ENCODE data around the gene ATP8A1.
"Not testable (repeated sequence)": the region's sequence is repeated elsewhere in the genome, so short reads cannot be mapped to it uniquely, and the experiment has no call there.

The ATP8A1 gene

DNA sequence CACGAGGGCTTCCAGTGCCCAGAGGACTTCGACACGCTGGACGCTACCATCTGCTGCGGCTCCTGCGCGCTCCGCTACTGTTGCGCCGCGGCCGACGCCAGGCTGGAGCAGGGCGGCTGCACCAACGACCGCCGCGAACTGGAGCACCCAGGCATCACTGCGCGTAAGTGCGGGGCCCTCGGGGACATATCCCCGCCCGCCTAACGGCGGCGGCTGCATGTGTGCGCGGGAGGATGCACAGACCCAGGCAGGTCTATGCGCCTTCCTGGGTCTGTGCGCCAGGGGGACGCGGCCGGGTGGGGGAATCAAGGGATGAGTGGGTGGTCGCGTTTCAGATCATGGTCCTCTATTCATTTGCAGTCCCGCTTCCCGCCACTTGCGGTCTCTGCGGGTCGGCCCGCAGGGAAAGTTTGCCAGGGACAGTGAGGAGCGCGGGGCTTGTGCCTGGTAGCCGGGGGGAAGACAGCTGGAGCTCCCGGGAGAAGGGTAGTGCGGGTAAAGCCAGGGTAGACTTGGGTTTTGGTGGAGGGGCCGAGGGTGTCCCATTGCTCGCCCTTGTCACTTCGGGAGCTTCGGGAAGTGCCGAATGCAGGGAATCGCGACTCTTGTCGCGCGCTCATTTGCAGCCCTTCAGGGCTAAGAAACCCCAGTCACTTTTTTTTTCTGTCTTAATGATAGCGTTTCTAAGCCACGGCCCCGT lies 258.6 kb downstream of the ATP8A1 start:
- no peak for DNase-seq

DNA sequence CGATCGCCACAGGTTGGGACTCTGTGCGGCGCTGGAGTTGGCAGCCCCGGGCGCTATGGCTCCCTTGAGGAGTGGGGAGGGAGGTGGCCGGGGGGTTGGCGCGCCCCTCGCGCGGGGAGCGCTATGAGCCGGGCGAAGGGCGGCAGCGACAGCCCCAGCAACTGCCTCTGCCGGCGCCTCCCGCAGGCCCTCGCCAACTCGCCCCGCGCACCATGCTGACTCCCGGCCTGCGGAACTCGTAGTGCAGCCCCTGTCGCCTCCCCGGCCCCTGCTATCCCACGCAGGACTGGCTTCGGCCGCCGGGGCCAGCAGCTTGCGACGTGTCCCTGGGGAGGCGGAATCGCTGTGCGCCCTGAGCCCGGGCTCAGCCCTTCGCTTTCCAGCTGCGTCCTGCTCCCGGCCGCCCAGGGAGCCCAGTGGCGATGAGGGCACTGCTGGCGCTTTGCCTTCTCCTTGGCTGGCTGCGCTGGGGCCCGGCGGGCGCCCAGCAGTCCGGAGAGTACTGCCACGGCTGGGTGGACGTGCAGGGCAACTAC lies 259.2 kb downstream of the ATP8A1 start:
- DNase-seq: no peak

DNA sequence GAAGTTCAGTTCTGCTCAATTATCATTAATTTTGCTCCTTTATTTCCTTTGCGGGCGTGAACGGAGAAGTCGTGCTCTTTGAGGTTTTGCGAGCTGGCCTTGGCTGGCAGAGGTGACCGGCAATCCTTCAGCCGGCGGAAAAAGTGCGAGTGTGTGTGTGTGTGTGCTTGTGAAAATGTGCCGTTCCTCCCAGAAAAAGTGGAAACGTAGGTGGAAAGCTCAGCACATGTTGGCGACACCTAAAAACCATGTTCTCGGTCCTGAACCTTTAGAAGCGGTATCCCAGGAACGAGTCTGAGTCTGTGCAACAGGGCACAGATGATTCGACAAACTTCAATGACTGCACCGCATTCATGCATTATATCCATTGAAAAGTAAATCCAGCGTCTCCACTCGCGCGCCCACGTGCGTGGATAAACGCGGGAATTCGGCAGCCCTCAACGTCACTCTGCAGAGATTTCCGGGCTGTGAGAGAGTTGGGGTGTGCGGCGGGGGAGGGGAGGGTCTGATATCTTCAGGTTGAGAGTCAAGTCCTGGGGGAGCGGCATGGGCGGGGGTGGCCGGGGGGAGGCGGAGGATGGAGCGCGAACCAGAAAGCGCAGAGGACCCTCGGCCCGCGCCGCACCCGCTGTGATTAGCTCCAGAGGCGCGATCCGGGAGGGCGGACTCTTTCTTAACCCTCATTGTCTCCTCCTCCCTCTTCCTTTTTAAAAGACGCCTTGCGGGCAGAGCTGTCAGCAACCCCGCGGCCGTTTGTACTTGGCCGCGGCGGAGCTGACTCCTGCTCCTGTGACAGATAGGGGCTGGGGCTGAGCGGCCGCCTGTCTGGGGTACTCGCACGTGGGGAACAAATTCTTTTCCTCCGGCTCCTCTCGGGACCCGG lies 259.9 kb downstream of the ATP8A1 start, which contains the start of gene SHISA3:
TSS of gene SHISA3 (plus strand) at position 737 of the 883 bp plus-strand sequence. CDS start 569 bp downstream, outside the sequence.
- no peak for DNase-seq

DNA sequence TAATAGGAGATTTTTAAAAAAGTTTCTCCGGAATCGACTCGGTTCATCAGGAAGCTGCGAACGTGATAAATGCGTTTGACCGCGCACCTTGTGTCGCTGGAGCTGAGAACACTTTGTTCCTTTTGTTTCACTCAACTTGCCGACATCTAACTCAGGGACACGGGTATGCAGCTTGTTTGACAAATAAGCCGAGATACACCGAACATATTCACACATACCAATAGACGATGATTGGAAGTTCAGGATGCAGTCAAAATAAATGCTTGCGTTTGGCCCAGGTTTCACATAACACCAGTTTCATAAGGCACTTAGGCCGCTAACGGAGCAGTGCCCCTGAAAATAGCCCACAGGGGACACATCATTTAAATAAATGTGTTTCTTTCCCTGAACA lies 260.5 kb downstream of the ATP8A1 start:
- DNase-seq: no peak

DNA sequence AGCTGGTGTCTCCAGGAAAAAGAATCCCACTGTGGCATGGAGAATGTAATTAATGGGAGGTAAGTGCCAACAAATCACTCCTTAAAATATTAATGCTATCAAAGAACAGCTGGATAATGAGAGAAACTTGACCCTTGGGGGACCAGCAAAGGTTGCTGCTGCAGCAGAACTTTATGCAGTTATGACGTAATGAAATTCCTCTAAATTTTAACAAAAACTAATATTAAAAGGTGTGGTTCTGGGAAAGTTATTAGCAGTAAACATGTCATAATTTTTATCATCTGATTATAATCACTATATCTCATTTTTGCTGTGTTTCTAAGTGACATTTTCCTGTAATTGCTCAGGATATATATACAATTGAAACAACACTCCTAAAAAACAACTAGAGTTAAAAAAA lies 261.3 kb downstream of the ATP8A1 start:
- DNase-seq: no peak

DNA sequence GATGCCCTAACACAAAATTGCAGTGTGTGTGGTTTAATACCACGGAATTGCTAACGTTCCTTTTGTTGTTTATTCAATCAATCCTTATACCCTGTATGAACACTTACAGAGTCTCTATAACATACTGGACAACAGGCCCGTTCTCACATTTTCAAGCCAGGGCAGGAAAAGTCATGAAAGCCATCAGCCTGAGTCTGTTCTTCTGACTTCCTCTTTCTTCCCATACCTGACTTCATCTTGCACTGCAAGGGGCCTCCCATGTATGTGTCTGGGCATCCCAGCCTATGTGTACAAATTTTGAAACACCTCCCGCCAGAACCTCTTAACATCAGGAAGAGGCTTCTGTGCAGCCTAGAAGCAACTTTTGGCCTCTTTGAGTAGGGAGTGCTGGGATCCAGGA lies 264.5 kb downstream of the ATP8A1 start:
- no peak for DNase-seq

DNA sequence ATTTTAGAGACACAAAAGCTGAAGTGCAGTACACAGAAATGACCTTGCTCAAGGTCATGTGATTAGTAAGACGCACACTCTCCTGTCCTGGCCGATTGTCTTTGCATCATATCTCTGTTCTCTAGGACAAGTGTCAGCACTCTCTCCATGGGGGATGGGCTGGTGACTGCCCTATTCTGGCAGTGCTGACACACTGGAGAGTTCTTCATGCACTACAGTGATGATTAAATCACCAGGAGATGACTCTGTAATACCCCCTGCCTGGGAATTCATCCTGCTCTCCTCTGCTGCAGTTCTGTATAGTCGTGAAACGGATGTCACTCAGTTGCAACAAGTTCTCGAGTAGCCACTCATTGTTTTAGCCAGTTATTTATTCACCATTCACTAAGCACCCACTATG lies 264.9 kb downstream of the ATP8A1 start:
- DNase-seq: no peak

DNA sequence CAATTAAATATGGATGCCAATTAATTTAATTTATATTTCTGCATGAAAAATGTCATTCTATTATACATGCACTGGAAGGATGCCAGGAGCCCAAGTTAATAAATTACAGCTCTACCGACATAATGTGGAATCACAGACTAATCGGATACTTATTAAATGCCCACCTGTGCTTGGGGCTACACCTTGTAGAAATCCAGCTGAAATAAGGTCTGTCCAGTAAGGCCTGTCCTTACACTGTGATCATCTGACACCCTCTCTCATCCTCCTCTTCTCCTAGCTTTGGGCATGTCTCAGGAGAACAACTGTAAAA lies 265.6 kb downstream of the ATP8A1 start:
- DNase-seq: no peak

DNA sequence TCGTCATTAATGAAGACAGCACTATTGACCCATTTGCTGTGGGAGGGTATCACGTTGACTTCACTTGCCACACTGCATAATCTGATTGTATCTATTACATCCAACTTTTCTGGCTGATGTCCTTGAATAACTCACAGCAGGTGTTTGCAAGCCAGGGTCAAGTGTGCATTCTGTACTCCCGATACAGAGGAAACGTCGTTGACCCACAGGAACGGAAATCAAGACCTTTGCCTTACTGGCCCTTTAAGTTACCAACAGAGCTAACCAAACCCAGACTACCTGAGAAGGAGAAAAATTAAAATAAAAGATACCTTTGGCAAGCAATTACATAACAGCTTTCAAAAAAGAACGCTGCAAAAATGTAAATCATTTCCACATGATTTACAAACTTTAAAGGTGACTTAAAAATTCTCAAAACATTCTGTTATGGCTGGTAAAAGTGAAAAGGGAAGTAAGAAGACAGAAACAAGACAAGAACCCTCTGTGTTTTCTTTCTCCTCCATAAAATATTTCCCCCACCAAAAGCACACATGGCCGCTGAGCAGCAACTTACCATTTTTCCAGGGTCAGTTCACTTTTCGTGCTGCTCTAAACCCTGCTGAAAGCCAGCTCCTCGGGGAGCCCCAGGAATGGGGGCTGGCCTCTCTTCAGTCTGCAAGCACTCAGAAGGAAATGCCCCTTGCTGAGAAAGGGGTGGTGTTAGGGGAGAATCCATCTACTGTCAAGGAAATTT lies 266.1 kb downstream of the ATP8A1 start:
- DNase-seq: no peak

DNA sequence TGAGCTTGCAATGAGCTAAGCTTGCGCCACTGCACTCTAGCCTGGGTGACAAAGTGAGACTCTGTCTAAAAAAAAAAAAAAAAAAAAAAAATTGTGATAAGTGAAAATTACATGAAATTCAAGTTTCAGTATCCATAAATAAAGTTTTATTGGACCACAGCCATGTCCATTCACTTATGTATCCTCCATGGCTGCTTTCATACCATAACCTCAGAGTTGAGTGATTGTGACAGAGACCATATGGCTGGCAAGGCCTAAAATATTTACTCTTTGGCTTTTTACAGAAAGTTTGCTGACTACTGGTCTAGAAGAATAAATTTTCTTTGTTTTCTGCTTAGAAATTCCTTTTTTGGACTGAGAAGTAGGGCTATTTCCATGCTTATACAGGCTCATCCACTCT lies 271.4 kb downstream of the ATP8A1 start:
- no peak for DNase-seq

DNA sequence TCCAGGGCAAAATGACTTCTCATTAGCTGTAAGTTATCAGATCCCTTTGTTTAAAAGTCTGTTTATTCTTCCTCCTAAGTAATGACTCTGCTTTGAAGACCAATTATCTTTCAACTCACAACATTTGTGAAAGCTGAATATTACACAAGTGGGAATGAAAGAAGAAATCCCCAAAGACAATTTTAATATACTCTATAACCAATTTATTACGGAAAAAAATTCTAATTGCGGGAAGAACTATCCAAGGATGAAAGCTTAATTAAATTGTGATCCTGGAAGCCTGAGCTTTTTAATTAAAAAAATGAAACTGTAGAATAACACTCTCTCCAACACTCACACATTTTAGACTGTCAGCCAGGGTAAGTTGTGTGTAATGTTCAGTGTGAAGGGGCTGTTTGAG lies 275.2 kb downstream of the ATP8A1 start:
- no peak for DNase-seq

DNA sequence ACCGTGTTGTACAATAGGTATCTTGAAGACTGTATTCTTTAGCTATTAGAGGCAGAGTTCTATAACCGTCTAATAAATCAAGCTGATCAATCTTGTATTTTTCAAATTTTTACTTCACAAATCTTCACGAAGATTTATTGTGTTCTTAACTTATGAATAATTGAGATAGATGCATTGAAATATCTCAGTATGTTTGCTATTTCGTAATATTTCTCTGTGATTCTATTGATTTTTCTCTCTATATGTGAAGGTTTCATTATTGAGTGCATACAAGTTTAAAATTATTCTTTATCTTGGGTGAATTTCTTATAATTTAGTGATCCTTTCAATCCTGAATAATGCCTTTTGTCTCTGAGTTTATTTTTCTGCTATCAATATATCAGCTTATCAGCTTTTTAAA lies 279.4 kb downstream of the ATP8A1 start:
- no peak for DNase-seq

DNA sequence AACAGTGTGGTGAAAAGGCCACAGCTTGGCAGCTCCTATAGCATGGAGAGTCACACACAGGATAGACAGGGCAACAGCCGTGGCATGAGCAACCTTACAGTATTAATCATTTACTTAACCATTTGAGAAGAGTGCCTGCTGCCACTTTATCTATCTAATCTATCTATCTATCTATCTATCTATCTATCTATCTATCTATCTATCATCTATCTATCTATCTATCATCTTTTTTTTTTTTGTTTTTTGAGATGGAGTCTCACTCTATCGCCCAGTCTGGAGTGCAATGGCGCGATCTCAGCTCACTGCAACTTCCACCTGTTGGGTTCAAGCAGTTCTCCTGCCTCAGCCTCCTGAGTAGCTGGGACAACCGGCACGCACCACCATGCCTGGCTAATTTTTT lies 284.6 kb downstream of the ATP8A1 start:
- DNase-seq: not testable (repeated sequence)

DNA sequence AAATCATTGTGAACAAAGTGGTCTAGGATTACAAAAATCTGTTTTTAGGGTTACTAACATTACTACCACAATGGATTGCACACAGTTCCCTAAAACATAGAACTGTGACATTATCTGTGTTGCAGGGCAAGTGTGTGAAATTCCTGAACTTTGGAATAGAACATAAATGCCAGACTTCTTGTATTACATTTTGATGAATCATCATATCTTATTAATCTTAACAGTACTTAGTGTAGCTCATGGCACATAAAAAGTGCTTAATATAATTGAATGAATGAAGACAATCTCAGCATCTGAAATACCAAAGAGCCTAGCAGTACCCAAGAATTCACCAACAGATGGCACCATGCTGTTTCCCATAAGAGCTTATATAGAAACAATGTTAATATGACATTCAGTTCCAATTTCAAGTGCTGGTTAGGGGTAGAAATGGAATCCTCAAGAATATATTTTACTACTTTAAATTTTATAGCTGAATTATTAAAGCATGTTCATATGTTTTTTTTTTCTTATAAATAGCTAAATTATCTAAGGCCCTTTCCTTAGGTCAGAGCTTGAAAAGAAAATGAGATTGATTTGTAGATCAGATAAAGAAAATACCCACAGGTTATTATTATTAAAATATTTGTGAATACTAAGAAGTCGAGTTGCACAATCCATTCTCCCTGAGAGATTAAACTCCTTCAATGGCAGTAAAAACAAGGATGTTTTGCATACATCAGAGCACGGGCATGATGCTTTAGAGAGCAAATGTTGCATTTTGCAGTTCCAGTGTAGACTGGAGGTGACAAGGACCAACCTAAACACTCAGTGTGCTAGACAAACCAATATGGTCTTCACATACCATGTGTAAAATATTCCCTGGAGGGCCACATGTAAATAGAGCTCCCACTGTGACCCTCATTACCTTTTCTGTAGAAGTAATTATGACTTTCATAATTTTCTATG lies 285.3 kb downstream of the ATP8A1 start:
- DNase-seq: no peak

DNA sequence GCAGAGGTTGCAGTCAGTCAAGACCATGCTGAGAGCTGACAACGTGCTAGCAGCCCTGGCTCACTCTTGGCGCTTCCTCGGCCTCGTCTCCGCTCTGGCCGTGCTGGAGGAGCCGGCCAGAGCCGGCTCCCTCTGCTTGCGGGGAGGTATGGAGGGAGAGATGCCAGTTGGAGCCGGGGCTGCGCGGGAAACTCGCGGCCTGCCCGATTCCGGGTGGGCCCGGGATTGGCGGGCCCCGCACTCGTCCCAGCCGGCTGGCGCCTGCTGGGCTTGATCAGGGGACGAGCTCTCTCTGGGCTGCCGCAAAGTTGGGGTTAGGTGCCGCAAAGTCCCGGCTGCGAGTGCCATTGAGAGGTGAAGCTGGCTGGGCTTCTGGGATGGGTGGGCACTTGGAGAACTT lies 287.4 kb downstream of the ATP8A1 start:
- DNase-seq: no peak

DNA sequence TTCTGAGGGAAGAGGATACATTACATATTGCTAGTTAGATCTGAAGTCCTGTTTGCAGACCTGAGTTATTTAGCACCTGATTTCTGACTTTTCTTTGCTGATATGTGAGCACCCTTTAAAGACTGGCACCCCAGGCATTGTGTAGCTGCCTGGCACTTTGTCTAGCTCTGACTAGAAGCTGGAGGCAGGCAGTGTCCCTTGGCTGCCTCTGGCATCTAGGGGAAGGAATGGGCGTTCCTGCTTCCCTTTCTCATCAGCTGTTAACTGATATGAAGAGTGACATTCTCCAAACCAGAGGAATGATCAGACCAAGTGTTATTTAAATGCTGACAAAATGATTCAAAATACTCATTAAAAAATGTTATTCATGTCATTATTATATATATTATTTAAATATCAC lies 289.9 kb downstream of the ATP8A1 start:
- DNase-seq: no peak

DNA sequence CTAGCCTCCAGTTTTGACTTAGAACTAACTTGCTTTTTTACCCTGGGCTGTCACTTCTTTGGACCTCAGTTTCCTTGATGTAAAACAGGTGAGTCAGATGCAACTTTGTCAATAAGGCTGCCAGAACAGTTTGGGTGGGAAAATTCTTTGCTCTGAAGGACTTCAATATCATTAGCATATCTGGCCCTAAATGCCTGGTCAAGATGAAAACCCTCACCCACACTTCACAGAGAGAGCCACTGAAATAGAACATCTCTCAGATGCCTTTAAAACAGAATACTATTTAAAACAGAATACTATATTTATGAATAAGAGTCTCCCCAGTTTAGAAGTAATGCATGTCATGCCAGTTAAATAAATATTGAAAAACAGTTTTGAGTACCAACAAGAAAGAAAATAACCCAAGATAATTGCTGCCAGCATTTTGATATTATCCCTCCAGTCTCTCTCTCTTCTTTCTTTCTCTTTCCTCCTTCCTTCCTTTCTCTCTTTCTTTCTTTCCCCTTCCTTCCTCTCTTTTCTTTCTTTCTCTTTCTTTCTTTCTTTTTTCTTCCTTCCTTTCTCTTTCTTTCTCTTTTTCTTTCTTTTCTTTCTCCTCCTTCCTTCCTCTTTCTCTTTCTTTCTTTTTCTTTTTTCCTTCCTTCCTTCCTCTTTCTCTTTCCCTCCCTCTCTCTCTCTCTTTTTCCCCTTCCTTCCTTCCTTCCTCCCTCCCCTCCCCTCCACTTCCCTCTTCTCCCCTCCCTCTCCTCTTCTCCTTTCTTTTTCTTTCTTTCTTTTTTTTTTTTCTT lies 292.4 kb downstream of the ATP8A1 start:
- DNase-seq: no peak

DNA sequence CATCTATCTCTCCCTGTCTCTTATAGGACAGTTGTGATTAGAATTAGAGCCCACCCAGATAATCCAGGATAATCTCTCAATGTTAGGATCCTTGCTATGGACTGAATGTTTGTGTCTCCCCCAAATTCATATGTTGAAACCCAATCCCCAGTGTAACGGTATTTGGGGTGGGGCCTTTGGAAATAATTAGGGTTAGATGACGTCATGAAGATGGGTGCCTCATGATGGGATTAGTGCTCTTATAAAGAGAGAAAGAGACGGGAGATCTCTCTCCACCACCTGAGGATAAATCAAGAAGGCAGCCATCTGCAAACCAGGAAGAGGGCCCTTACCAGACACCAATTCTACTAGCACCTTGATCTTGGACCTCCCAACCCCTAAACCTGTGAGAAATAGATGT lies 293.3 kb downstream of the ATP8A1 start:
- DNase-seq: no peak

DNA sequence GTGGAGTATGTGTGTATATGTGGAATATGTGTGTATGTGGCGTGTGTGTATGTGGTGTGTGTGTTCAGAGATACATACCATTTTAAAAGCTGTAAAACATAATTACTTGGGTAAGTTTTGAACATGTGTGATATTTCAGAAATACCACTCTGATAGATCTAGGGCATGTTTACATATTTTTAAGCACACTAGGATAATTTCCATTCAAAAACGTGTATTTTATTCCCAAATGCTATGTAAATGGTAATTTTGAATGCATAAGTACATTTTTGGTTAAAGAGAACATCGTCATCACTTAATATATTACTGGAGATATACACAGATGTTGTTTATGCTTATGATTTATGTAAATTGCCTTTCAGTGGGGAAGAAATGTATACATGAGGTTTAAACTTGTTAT lies 294.3 kb downstream of the ATP8A1 start:
- no peak for DNase-seq

DNA sequence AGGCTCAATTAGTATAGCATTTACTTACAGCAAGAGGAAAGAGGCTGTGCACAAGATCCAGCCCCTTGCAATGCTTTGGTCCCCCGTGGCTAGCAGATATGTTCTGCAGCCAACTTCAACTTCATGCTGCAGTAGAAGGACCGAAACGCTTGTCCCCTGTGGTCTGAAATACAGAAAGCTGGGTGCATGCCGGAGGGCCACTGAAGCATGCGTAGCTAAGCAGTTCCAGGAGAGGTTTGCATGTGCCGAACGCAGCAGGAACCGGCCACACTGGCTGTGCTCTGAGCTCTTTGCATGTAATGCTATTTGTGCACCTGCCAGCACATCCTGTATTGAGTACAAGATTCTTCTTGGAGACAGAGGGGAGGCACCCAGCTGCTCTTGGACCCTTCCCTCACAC lies 295.4 kb downstream of the ATP8A1 start:
- DNase-seq: no peak

DNA sequence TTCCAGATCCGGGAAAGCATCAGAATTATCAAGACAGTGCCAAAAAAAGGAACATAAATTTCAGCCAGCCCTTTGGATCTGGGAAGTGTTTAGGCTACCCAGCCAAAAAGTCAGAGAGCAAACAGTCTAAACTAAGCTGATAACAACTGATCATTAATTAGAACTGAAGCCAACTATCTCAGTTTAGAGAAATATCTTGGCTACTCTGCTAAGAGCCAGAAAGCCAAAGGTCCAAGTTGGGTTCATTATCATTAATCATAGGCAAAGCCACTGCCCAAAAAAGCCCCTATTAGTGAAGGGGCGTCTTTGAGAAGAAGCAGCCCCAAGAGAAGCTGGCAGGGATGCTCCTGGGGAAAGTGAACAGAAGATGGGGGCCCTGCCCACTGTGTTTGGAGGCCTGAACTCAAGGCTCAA lies 296.6 kb downstream of the ATP8A1 start:
- DNase-seq: no peak

DNA sequence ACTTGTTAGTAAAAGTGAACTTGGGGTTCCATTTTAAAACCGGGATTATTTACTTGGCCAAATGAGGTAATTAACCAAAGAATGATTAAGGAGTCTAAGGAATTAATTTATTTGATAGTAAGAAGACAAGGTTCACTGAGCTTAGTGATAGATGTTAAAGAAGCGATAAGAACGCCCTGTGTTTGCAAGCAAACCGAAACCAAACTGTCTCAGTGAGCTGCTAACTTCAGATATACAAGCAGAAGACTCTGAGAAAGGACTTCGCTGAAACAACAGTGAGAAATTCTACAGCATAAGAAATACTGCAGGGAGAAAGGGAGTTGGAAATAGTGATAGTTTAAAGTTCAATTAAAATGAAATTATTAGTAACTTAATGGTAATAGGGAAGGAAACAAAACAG lies 297.2 kb downstream of the ATP8A1 start:
- no peak for DNase-seq
